ENCODE measurements around the gene KCNIP1.

- no peak for TF ChIP-seq POLR2A (IDR thresholded peaks at IDR 0.05; ENCODE audit: low read length)
- TF ChIP-seq GATA1 (IDR thresholded peaks at IDR 0.05; ENCODE audit: low read depth, low read length) = no peak
Measured at GRCh38 chr5:170573114-170573513, 69.3 kb downstream of the KCNIP1 start.

Data from erythroblast (primary cell).